LHCN-M2 (cell line): ENCODE results near the gene TBX21. TPM values are rescaled to one million over a fixed set of nuclear protein-coding genes. Genes with fewer than 3 reads are reported as not detected.
A peak's percentile ranks its signal among the peaks of the same experiment; 100 is the strongest.

ENCODE experiments used
- DNase-seq: peaks from one replicate; pipeline ENCODE4 v3.0.0-alpha.2; 2012; ENCODE audit warnings: low read depth
- total RNA-seq: library from RNA; depleted of rRNA; stranded (reverse); fragments of >200 nt; gene quantifications from 2 replicates; pipeline ENCODE4 v1.2.3, GENCODE V29; 2014

Gene TBX21
- total RNA-seq, 1 experiment from 2014 or later, result not detected

- no peak for DNase-seq
Observed at GRCh38 chr17:47712330-47713023, 20.6 kb upstream of the TBX21 start.

- no peak for DNase-seq
Observed at GRCh38 chr17:47713980-47714700, 18.9 kb upstream of the TBX21 start.

GRCh38 chr17:47714773-47715396 lies 18.2 kb upstream of the TBX21 start:
- DNase-seq, result no peak

GRCh38 chr17:47715669-47716325 lies 17.2 kb upstream of the TBX21 start:
- DNase-seq, result no peak

GRCh38 chr17:47716375-47716774 lies 16.7 kb upstream of the TBX21 start:
- DNase-seq, result no peak

- no peak for DNase-seq
Observed at GRCh38 chr17:47717261-47717697, 15.8 kb upstream of the TBX21 start.

GRCh38 chr17:47717979-47718621 lies 14.9 kb upstream of the TBX21 start:
- no peak for DNase-seq

GRCh38 chr17:47718634-47719405 lies 14.2 kb upstream of the TBX21 start:
- no peak for DNase-seq

- DNase-seq, result peak; percentile 85
Observed at GRCh38 chr17:47719411-47720152, 13.5 kb upstream of the TBX21 start.

GRCh38 chr17:47720196-47720595 lies 12.8 kb upstream of the TBX21 start:
- DNase-seq, result no peak

- peak; percentile 36 for DNase-seq
Observed at GRCh38 chr17:47720754-47721533, 12.1 kb upstream of the TBX21 start.

GRCh38 chr17:47721725-47722124 lies 11.3 kb upstream of the TBX21 start:
- no peak for DNase-seq

GRCh38 chr17:47724705-47725104 lies 8.3 kb upstream of the TBX21 start:
- DNase-seq, result no peak

GRCh38 chr17:47725446-47726111 lies 7.5 kb upstream of the TBX21 start:
- no peak for DNase-seq

GRCh38 chr17:47726796-47727703 lies 6.0 kb upstream of the TBX21 start:
- DNase-seq, result no peak

GRCh38 chr17:47727704-47728036 lies 5.4 kb upstream of the TBX21 start:
- no peak for DNase-seq

GRCh38 chr17:47728214-47728877 lies 4.7 kb upstream of the TBX21 start:
- DNase-seq, result no peak
